Tibial nerve (tissue), 3 donors: ENCODE results near the gene RASGEF1B.

Source experiments
- POLR2A ChIP-seq, 2 donors: fragments of 450-650 bp; IDR thresholded peaks; one replicate each; pipeline ENCODE4 v1.6.1; 2017; ENCODE audit warnings: antibody characterized with exemption in 2 of 2, mild to moderate bottlenecking in 2 of 2, moderate library complexity in 2 of 2
- TF ChIP-seq, protein P1 (sequence below), 5 experiments: fragments of 200-600 bp in 3 of 5; fragments of 450-650 bp in 2 of 5; sonication (generic) in 3 of 5; IDR thresholded peaks; one replicate each; pipeline ENCODE4 v1.5.1; 2016 to 2019; ENCODE audit warnings: antibody characterized with exemption in 5 of 5, mild to moderate bottlenecking in 3 of 5, moderate library complexity in 2 of 5

DNA sequence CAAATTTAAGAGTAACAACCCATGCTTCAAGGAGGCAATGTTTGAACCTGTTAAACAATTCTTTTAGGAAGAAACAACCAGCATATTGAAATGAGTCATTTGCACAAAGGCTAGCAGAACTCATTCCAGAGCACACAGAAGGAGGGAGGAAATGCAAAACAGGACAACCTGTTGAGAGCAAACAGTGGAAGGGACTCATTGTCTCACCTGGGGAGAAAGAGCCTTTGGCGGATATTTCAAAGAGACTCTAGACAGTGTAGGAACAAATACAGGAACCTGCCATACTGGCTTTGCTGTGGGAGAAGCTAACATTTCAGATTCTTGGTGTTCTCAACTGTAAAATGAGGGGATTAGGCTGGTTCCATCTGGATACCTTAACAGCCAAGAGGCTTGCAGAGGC, 14.8 kb upstream of the RASGEF1B start:
- TF ChIP-seq, protein P1, sequence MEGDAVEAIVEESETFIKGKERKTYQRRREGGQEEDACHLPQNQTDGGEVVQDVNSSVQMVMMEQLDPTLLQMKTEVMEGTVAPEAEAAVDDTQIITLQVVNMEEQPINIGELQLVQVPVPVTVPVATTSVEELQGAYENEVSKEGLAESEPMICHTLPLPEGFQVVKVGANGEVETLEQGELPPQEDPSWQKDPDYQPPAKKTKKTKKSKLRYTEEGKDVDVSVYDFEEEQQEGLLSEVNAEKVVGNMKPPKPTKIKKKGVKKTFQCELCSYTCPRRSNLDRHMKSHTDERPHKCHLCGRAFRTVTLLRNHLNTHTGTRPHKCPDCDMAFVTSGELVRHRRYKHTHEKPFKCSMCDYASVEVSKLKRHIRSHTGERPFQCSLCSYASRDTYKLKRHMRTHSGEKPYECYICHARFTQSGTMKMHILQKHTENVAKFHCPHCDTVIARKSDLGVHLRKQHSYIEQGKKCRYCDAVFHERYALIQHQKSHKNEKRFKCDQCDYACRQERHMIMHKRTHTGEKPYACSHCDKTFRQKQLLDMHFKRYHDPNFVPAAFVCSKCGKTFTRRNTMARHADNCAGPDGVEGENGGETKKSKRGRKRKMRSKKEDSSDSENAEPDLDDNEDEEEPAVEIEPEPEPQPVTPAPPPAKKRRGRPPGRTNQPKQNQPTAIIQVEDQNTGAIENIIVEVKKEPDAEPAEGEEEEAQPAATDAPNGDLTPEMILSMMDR (IDR thresholded peaks at IDR 0.05) = no peak
- TF ChIP-seq POLR2A (IDR thresholded peaks at IDR 0.05) = no peak
